GM23338 (cell line): ENCODE measurements around the gene UBA5. TPM values are rescaled to one million over a fixed set of nuclear protein-coding genes. Genes with fewer than 3 reads are reported as not detected.

ENCODE experiments used
- ATAC-seq: fragments of 200-7000 bp; cut with Tn5 transposase; 3 replicates; pipeline ENCODE4 v1.9.1; 2020
- DNase-seq: peaks from one replicate; pipeline ENCODE4 v3.0.0-alpha.2; 2015; ENCODE audit warnings: low spot score
- H2AFZ ChIP-seq: fragments of 200-600 bp; sonication (generic); 2 replicates; pipeline ENCODE4 v1.8.0; 2016; ENCODE audit warnings: antibody characterized with exemption, mild to moderate bottlenecking, moderate library complexity
- H3F3A ChIP-seq: fragments of 200-600 bp; sonication (generic); replicated peaks from 2 replicates; pipeline ENCODE4 v1.8.0; 2017; ENCODE audit warnings: antibody characterized with exemption, mixed run types, low read depth
- H3K27ac ChIP-seq: fragments of 200-600 bp; sonication (generic); 2 replicates; pipeline ENCODE4 v1.6.1; 2016; ENCODE audit warnings: low read depth
- H3K27me3 ChIP-seq: fragments of 200-600 bp; sonication (generic); 2 replicates; pipeline ENCODE4 v1.8.0; 2016; ENCODE audit warnings: mild to moderate bottlenecking, mixed run types, moderate library complexity; ENCODE audit not compliant: insufficient read depth
- H3K36me3 ChIP-seq: fragments of 200-600 bp; sonication (generic); 2 replicates; pipeline ENCODE4 v1.8.0; 2016; ENCODE audit warnings: mild to moderate bottlenecking; ENCODE audit not compliant: insufficient read depth
- H3K4me1 ChIP-seq: fragments of 200-600 bp; sonication (generic); 2 replicates; pipeline ENCODE4 v1.8.0; 2016; ENCODE audit warnings: mild to moderate bottlenecking, moderate library complexity; ENCODE audit not compliant: insufficient read depth
- H3K4me2 ChIP-seq: fragments of 200-600 bp; sonication (generic); 2 replicates; pipeline ENCODE4 v1.7.1; 2017; ENCODE audit warnings: mixed run types
- H3K4me3 ChIP-seq: fragments of 200-600 bp; sonication (generic); 2 replicates; pipeline ENCODE4 v1.6.1; 2016; ENCODE audit warnings: mixed run types
- H3K79me2 ChIP-seq: fragments of 200-600 bp; sonication (generic); replicated peaks from 2 replicates; pipeline ENCODE4 v1.8.0; 2017; ENCODE audit warnings: mild to moderate bottlenecking; ENCODE audit not compliant: insufficient read depth
- H3K9me2 ChIP-seq: fragments of 200-600 bp; sonication (generic); 2 replicates; pipeline ENCODE4 v1.8.0; 2017; ENCODE audit not compliant: insufficient read depth
- H4K20me1 ChIP-seq: fragments of 200-600 bp; sonication (generic); replicated peaks from 2 replicates; pipeline ENCODE4 v1.8.0; 2017; ENCODE audit warnings: mild to moderate bottlenecking; ENCODE audit not compliant: insufficient read depth
- H3K27ac Mint-ChIP-seq: 2 replicates; pipeline ENCODE4 v1.8.0; 2020; ENCODE audit warnings: inconsistent platforms, mild to moderate bottlenecking, moderate library complexity, mixed read lengths
- H3K27me3 Mint-ChIP-seq: 3 replicates; pipeline ENCODE4 v1.8.0; 2022; ENCODE audit warnings: low read depth, mild to moderate bottlenecking, moderate library complexity, mixed read lengths, inconsistent platforms; ENCODE audit not compliant: insufficient read depth, poor library complexity
- H3K36me3 Mint-ChIP-seq: 3 replicates; pipeline ENCODE4 v1.8.0; 2021; ENCODE audit warnings: low read depth, mild to moderate bottlenecking, inconsistent platforms, moderate library complexity, mixed read lengths
- H3K4me1 Mint-ChIP-seq: 3 replicates; pipeline ENCODE4 v1.8.0; 2020; ENCODE audit warnings: mild to moderate bottlenecking, inconsistent platforms, mixed read lengths
- H3K4me3 Mint-ChIP-seq: 3 replicates; pipeline ENCODE4 v1.8.0; 2021; ENCODE audit warnings: moderate library complexity, mild to moderate bottlenecking, inconsistent platforms, mixed read lengths
- H3K9me3 Mint-ChIP-seq: 3 replicates; pipeline ENCODE4 v1.8.0; 2020; ENCODE audit warnings: moderate library complexity, mild to moderate bottlenecking, inconsistent platforms, mixed read lengths
- EZH2phosphoT487 ChIP-seq: fragments of 200-600 bp; sonication (generic); IDR thresholded peaks from one replicate; pipeline ENCODE4 v1.8.1; 2018; ENCODE audit warnings: antibody characterized with exemption; ENCODE audit not compliant: unreplicated experiment
- JUNB ChIP-seq: IDR thresholded peaks from one replicate; pipeline ENCODE4 v1.6.1; 2016; ENCODE audit warnings: antibody characterized with exemption; ENCODE audit not compliant: unreplicated experiment
- NANOG ChIP-seq: IDR thresholded peaks from 2 replicates; pipeline ENCODE4 v1.6.1; 2016; ENCODE audit warnings: antibody characterized with exemption, borderline replicate concordance
- POLR2AphosphoS5 ChIP-seq: IDR thresholded peaks from 2 replicates; pipeline ENCODE4 v1.6.1; 2016; ENCODE audit warnings: antibody characterized with exemption, low read depth
- STAT1 ChIP-seq: IDR thresholded peaks from one replicate; pipeline ENCODE4 v1.6.1; 2016; ENCODE audit warnings: antibody characterized with exemption; ENCODE audit not compliant: unreplicated experiment
- ZNF114 ChIP-seq: fragments of 250-450 bp; sonication (Bioruptor Pico); IDR thresholded peaks from 2 replicates; pipeline ENCODE4 v1.5.0; 2020; ENCODE audit warnings: mild to moderate bottlenecking, moderate library complexity
- ZNF331 ChIP-seq: fragments of 250-450 bp; sonication (Bioruptor Pico); IDR thresholded peaks from 2 replicates; pipeline ENCODE4 v1.5.0; 2020; ENCODE audit warnings: low read depth, mild to moderate bottlenecking, moderate library complexity
- polyA plus RNA-seq: library from polyadenylated mRNA; unstranded; fragments of >200 nt; fragmentation: Nextera tagmentation; extraction: Ambion mirVana; gene quantifications from 2 replicates; pipeline ENCODE4 v1.2.1, GENCODE V29; 2016
- total RNA-seq: library from RNA; depleted of rRNA; stranded (reverse); fragments of >200 nt; shearing (Covaris generic); gene quantifications from 2 replicates; pipeline ENCODE4 v1.2.3, GENCODE V29; 2014
- TF ChIP-seq, protein P1 (sequence below): fragments of 250-450 bp; sonication (Bioruptor Pico); IDR thresholded peaks from 2 replicates; pipeline ENCODE4 v1.5.0; 2020; ENCODE audit warnings: mild to moderate bottlenecking, moderate library complexity
- TF ChIP-seq, protein P2 (sequence below), 2 experiments: fragments of 200-600 bp in 1 of 2; sonication (generic) in 1 of 2; conservative IDR thresholded peaks; 2 replicates each; pipeline versions ENCODE4 v1.5.1 to v1.6.1; 2016 to 2017; ENCODE audit warnings: antibody characterized with exemption in 2 of 2, low read depth in 2 of 2, mild to moderate bottlenecking in 2 of 2, moderate library complexity in 1 of 2
- TF ChIP-seq, protein P3 (sequence below): IDR thresholded peaks from one replicate; pipeline ENCODE4 v1.6.1; 2018; ENCODE audit warnings: antibody characterized with exemption; ENCODE audit not compliant: unreplicated experiment

The UBA5 gene
- total and polyA plus RNA-seq, 2 experiments from 2014 or later: 22.8 to 51.5 TPM

DNA sequence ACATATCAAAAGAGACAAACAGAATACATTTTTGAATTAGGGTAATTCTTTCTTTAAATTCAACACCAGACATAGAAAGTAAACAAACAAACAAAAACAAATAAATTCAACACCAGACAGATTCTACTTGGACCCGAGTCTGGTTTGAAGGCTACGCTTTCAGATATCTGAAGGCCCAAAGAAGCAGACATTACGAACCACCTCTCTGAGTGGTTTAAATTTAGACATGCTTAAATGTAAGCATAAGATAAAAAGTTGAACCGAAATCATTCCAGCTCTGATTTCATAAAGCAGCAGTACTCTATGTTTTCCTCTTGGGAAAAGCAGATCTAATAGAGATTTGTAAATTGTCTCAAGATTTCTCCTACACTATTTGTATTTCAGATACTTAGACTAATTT is 29.9 kb downstream of the UBA5 start:
- H3K27ac Mint-ChIP-seq: no peak overlapping the region
- TF ChIP-seq, protein P1, sequence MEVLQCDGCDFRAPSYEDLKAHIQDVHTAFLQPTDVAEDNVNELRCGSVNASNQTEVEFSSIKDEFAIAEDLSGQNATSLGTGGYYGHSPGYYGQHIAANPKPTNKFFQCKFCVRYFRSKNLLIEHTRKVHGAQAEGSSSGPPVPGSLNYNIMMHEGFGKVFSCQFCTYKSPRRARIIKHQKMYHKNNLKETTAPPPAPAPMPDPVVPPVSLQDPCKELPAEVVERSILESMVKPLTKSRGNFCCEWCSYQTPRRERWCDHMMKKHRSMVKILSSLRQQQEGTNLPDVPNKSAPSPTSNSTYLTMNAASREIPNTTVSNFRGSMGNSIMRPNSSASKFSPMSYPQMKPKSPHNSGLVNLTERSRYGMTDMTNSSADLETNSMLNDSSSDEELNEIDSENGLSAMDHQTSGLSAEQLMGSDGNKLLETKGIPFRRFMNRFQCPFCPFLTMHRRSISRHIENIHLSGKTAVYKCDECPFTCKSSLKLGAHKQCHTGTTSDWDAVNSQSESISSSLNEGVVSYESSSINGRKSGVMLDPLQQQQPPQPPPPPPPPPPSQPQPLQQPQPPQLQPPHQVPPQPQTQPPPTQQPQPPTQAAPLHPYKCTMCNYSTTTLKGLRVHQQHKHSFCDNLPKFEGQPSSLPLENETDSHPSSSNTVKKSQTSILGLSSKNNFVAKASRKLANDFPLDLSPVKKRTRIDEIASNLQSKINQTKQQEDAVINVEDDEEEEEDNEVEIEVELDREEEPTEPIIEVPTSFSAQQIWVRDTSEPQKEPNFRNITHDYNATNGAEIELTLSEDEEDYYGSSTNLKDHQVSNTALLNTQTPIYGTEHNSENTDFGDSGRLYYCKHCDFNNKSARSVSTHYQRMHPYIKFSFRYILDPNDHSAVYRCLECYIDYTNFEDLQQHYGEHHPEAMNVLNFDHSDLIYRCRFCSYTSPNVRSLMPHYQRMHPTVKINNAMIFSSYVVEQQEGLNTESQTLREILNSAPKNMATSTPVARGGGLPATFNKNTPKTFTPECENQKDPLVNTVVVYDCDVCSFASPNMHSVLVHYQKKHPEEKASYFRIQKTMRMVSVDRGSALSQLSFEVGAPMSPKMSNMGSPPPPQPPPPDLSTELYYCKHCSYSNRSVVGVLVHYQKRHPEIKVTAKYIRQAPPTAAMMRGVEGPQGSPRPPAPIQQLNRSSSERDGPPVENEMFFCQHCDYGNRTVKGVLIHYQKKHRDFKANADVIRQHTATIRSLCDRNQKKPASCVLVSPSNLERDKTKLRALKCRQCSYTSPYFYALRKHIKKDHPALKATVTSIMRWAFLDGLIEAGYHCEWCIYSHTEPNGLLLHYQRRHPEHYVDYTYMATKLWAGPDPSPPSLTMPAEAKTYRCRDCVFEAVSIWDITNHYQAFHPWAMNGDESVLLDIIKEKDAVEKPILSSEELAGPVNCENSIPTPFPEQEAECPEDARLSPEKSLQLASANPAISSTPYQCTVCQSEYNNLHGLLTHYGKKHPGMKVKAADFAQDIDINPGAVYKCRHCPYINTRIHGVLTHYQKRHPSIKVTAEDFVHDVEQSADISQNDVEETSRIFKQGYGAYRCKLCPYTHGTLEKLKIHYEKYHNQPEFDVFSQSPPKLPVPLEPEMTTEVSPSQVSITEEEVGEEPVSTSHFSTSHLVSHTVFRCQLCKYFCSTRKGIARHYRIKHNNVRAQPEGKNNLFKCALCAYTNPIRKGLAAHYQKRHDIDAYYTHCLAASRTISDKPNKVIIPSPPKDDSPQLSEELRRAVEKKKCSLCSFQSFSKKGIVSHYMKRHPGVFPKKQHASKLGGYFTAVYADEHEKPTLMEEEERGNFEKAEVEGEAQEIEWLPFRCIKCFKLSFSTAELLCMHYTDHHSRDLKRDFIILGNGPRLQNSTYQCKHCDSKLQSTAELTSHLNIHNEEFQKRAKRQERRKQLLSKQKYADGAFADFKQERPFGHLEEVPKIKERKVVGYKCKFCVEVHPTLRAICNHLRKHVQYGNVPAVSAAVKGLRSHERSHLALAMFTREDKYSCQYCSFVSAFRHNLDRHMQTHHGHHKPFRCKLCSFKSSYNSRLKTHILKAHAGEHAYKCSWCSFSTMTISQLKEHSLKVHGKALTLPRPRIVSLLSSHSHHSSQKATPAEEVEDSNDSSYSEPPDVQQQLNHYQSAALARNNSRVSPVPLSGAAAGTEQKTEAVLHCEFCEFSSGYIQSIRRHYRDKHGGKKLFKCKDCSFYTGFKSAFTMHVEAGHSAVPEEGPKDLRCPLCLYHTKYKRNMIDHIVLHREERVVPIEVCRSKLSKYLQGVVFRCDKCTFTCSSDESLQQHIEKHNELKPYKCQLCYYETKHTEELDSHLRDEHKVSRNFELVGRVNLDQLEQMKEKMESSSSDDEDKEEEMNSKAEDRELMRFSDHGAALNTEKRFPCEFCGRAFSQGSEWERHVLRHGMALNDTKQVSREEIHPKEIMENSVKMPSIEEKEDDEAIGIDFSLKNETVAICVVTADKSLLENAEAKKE (CRISPR knock-in tag): no peak
- TF ChIP-seq POLR2AphosphoS5 (no peak), JUNB (no peak), EZH2phosphoT487 (no peak), NANOG (no peak), ZNF114 (CRISPR knock-in tag) (no peak), STAT1 (no peak), ZNF331 (CRISPR knock-in tag) (no peak)
- TF ChIP-seq, protein P2, sequence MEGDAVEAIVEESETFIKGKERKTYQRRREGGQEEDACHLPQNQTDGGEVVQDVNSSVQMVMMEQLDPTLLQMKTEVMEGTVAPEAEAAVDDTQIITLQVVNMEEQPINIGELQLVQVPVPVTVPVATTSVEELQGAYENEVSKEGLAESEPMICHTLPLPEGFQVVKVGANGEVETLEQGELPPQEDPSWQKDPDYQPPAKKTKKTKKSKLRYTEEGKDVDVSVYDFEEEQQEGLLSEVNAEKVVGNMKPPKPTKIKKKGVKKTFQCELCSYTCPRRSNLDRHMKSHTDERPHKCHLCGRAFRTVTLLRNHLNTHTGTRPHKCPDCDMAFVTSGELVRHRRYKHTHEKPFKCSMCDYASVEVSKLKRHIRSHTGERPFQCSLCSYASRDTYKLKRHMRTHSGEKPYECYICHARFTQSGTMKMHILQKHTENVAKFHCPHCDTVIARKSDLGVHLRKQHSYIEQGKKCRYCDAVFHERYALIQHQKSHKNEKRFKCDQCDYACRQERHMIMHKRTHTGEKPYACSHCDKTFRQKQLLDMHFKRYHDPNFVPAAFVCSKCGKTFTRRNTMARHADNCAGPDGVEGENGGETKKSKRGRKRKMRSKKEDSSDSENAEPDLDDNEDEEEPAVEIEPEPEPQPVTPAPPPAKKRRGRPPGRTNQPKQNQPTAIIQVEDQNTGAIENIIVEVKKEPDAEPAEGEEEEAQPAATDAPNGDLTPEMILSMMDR (conservative IDR thresholded peaks at IDR 0.05; ENCODE audit: low read depth in 2 of 2): no peak
- TF ChIP-seq, protein P3, sequence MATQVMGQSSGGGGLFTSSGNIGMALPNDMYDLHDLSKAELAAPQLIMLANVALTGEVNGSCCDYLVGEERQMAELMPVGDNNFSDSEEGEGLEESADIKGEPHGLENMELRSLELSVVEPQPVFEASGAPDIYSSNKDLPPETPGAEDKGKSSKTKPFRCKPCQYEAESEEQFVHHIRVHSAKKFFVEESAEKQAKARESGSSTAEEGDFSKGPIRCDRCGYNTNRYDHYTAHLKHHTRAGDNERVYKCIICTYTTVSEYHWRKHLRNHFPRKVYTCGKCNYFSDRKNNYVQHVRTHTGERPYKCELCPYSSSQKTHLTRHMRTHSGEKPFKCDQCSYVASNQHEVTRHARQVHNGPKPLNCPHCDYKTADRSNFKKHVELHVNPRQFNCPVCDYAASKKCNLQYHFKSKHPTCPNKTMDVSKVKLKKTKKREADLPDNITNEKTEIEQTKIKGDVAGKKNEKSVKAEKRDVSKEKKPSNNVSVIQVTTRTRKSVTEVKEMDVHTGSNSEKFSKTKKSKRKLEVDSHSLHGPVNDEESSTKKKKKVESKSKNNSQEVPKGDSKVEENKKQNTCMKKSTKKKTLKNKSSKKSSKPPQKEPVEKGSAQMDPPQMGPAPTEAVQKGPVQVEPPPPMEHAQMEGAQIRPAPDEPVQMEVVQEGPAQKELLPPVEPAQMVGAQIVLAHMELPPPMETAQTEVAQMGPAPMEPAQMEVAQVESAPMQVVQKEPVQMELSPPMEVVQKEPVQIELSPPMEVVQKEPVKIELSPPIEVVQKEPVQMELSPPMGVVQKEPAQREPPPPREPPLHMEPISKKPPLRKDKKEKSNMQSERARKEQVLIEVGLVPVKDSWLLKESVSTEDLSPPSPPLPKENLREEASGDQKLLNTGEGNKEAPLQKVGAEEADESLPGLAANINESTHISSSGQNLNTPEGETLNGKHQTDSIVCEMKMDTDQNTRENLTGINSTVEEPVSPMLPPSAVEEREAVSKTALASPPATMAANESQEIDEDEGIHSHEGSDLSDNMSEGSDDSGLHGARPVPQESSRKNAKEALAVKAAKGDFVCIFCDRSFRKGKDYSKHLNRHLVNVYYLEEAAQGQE: no peak
- H2AFZ ChIP-seq: no peak overlapping the region
- H3K4me1 Mint-ChIP-seq: no peaks in the 10 kb centered on the region
- H3F3A ChIP-seq: no peaks in the 10 kb centered on the region
- no peaks in the 10 kb centered on the region for H3K27me3 Mint-ChIP-seq
- H3K27me3 ChIP-seq: no peaks in the 10 kb centered on the region
- no peaks in the 10 kb centered on the region for H4K20me1 ChIP-seq
- no peaks in the 10 kb centered on the region for H3K9me3 Mint-ChIP-seq
- peaks cover 28% of the 10 kb centered on the region for H3K36me3 ChIP-seq
- DNase-seq: no peak
- no peaks in the 10 kb centered on the region for H3K4me1 ChIP-seq
- no peak overlapping the region for H3K4me2 ChIP-seq
- H3K79me2 ChIP-seq: no peaks in the 10 kb centered on the region
- no peak for ATAC-seq
- no peaks in the 10 kb centered on the region for H3K9me2 ChIP-seq
- no peak overlapping the region for H3K4me3 ChIP-seq
- no peak overlapping the region for H3K27ac ChIP-seq
- H3K4me3 Mint-ChIP-seq: no peak overlapping the region
- peaks cover 21% of the 10 kb centered on the region for H3K36me3 Mint-ChIP-seq
